HepG2 (cell line): Measurements from ENCODE around the gene DIPK1A. TPM values are rescaled to one million over a fixed set of nuclear protein-coding genes. Genes with fewer than 3 reads are reported as not detected.

Experiments
- ATAC-seq: fragments of 200-7000 bp; cut with Tn5 transposase; 3 replicates; pipeline ENCODE4 v1.9.1; 2020; ENCODE audit warnings: mild to moderate bottlenecking, moderate library complexity
- BruUV-seq: library from RNA; stranded (reverse); fragments of 400-500 nt; replicated peaks from 2 replicates; lab custom pipeline; 2021; lab: Mats Ljungman, UMichigan
- CTCF ChIA-PET: fragments of 300-600 bp; formaldehyde crosslinking; extraction: SDS; loops from one replicate; lab custom pipeline; 2021; ENCODE audit warnings: low total read pairs, inconsistent platforms, low intra/inter-chr PET ratio; lab: Yijun Ruan, JAX
- POLR2A ChIA-PET: fragments of 350-600 bp; sonication (Branson Sonifier 250); formaldehyde crosslinking; loops from one replicate; lab custom pipeline; 2020; ENCODE audit warnings: antibody characterized with exemption, inconsistent platforms; lab: Yijun Ruan, JAX
- DNase-seq: peaks from one replicate; pipeline ENCODE4 v3.0.0-alpha.2; 2015; ENCODE audit warnings: low spot score
- FAIRE-seq: peaks from 3 replicates; lab custom pipeline; 2011; peaks lifted over from hg19 to GRCh38; lab: Jason Lieb, UNC
- H2AFZ ChIP-seq: one replicate; pipeline ENCODE4 v1.6.1; 2011; ENCODE audit warnings: low read length, inconsistent platforms
- H3K27ac ChIP-seq: fragments of 300-600 bp; 3 replicates; pipeline ENCODE4 v1.8.0; 2011; ENCODE audit warnings: mixed run types, mild to moderate bottlenecking, mixed read lengths, low read length, inconsistent platforms; ENCODE audit not compliant: insufficient read depth; ENCODE audit errors: extremely low read length
- H3K27me3 ChIP-seq, 2 experiments: fragments of 200-600 bp in 1 of 2; 2 replicates in 1 of 2; 3 replicates in 1 of 2; pipeline versions ENCODE4 v1.6.0 to v1.8.0; 2011; ENCODE audit warnings: low read length in 2 of 2, mild to moderate bottlenecking in 2 of 2, moderate library complexity in 2 of 2, inconsistent platforms in 1 of 2; ENCODE audit not compliant: insufficient read depth in 2 of 2, control insufficient read depth in 1 of 2
- H3K36me3 ChIP-seq, 2 experiments: fragments of 200-600 bp in 1 of 2; replicated peaks in 1 of 2; 2 replicates in 1 of 2; 3 replicates in 1 of 2; pipeline versions ENCODE4 v1.5.1 to v1.8.0; 2011; ENCODE audit warnings: low read length in 2 of 2, inconsistent platforms in 1 of 2; ENCODE audit not compliant: insufficient read depth in 2 of 2, control insufficient read depth in 1 of 2
- H3K4me1 ChIP-seq: 2 replicates; pipeline ENCODE4 v1.5.1; 2012; ENCODE audit warnings: low read length, inconsistent platforms; ENCODE audit not compliant: insufficient read depth
- H3K4me2 ChIP-seq: 2 replicates; pipeline ENCODE4 v1.6.0; 2011; ENCODE audit warnings: low read depth, low read length, inconsistent platforms
- H3K4me3 ChIP-seq, 3 experiments: fragments of 200-600 bp in 1 of 3; sonication (generic), shearing (Covaris generic) in 1 of 3; replicated peaks in 1 of 3; 2 replicates each; pipeline ENCODE4 v1.5.1; 2011 to 2016; ENCODE audit warnings: low read length in 3 of 3, inconsistent platforms in 2 of 3, low read depth in 2 of 3, mild to moderate bottlenecking in 2 of 3, control low read depth in 1 of 3, mixed read lengths in 1 of 3; ENCODE audit not compliant: insufficient read depth in 1 of 3
- H3K79me2 ChIP-seq: one replicate; pipeline ENCODE4 v1.6.1; 2011; ENCODE audit warnings: low read length, inconsistent platforms; ENCODE audit not compliant: insufficient read depth
- H3K9ac ChIP-seq: 2 replicates; pipeline ENCODE4 v1.6.0; 2011; ENCODE audit warnings: mild to moderate bottlenecking, low read depth, low read length, inconsistent platforms; ENCODE audit not compliant: insufficient read depth
- H3K9me3 ChIP-seq: 2 replicates; pipeline ENCODE4 v1.5.1; 2012; ENCODE audit warnings: mild to moderate bottlenecking, low read length
- H4K20me1 ChIP-seq: 2 replicates; pipeline ENCODE4 v1.6.0; 2011; ENCODE audit warnings: inconsistent platforms, mild to moderate bottlenecking, low read length, moderate library complexity; ENCODE audit not compliant: insufficient read depth
- CAMTA2 ChIP-seq: sonication (generic); formaldehyde crosslinking; IDR thresholded peaks from 2 replicates; pipeline ENCODE4 v1.4.0; 2020; ENCODE audit warnings: mild to moderate bottlenecking, missing genetic modification reagents, borderline replicate concordance
- MTF1 ChIP-seq: sonication (generic); formaldehyde crosslinking; IDR thresholded peaks from 2 replicates; pipeline ENCODE4 v1.5.0; 2020; ENCODE audit warnings: missing genetic modification reagents
- SIX1 ChIP-seq: sonication (generic); formaldehyde crosslinking; IDR thresholded peaks from 2 replicates; pipeline ENCODE4 v1.4.0; 2020; ENCODE audit warnings: missing genetic modification reagents, borderline replicate concordance
- SOX6 ChIP-seq, 2 experiments: fragments of 450-650 bp in 1 of 2; sonication (generic) in 1 of 2; formaldehyde crosslinking in 1 of 2; IDR thresholded peaks; 2 replicates each; pipeline versions ENCODE4 v1.4.0 to v1.6.1; 2017 to 2020; ENCODE audit warnings: antibody characterized with exemption in 1 of 2, mild to moderate bottlenecking in 1 of 2, missing genetic modification reagents in 1 of 2
- ZNF496 ChIP-seq: sonication (generic); formaldehyde crosslinking; IDR thresholded peaks from 2 replicates; pipeline ENCODE4 v1.8.1; 2023; ENCODE audit warnings: mild to moderate bottlenecking, moderate library complexity, missing genetic modification reagents; ENCODE audit not compliant: insufficient replicate concordance
- WGBS: methylation state at CpG from one replicate; pipeline ENCODE4 v1.1.6; 2017; ENCODE audit warnings: low lambda C conversion rate; 5-methylcytosine and 5-hydroxymethylcytosine counted together
- in situ Hi-C: cut with HindIII; loops from 2 replicates; pipeline ENCODE4 v1.10.0; 2017; ENCODE audit warnings: low pct_unique_long_range_greater_than_20kb; ENCODE audit not compliant: extremely low pct_ligation_motif_present
- intact Hi-C: fragments of 100-400 bp; cut with micrococcal nuclease; formaldehyde crosslinking; loops from one replicate; pipeline ENCODE4 v1.10.0; 2022; ENCODE audit not compliant: unreplicated experiment
- polyA plus RNA-seq, 8 experiments: library from polyadenylated mRNA; depleted of rRNA in 3 of 8; stranded (reverse) in 7 of 8; unstranded in 1 of 8; fragments of >200 nt; fragmentation: Illumina TruSeq in 4 of 8; extraction: Trizol in 4 of 8; gene quantifications; 2 replicates each; pipeline versions ENCODE4 v1.2.1 to v1.2.3, GENCODE V29; 2011 to 2016; ENCODE audit warnings: low read depth in 4 of 8, missing spikeins in 1 of 8, mixed read lengths in 1 of 8; ENCODE audit not compliant: insufficient read depth in 1 of 8
- total RNA-seq, 5 experiments: library from RNA; depleted of rRNA; stranded (reverse); fragments of >200 nt; fragmentation: Illumina TruSeq; extraction: Trizol; gene quantifications; 2 replicates each; pipeline ENCODE4 v1.2.3, GENCODE V29; 2016; ENCODE audit warnings: low read depth in 1 of 5
- TF ChIP-seq, protein P1 (sequence below): sonication (generic); formaldehyde crosslinking; IDR thresholded peaks from 2 replicates; pipeline ENCODE4 v1.9.0; 2021; ENCODE audit warnings: missing genetic modification reagents, borderline replicate concordance
- TF ChIP-seq, protein P2 (sequence below), 2 experiments: IDR thresholded peaks; 2 replicates each; pipeline ENCODE4 v1.6.1; 2011 to 2012; ENCODE audit warnings: low read length in 2 of 2, borderline replicate concordance in 1 of 2, low read depth in 1 of 2, mild to moderate bottlenecking in 1 of 2, moderate library complexity in 1 of 2
- TF ChIP-seq, protein P3 (sequence below): sonication (generic); formaldehyde crosslinking; IDR thresholded peaks from 2 replicates; pipeline ENCODE4 v1.5.0; 2020; ENCODE audit warnings: missing genetic modification reagents

DIPK1A gene
- total and polyA plus RNA-seq, 2 of the 13 experiments (the other 11 are each of a cell fraction or from before 2014, with no cell fraction given), result 8.4 TPM

DNA sequence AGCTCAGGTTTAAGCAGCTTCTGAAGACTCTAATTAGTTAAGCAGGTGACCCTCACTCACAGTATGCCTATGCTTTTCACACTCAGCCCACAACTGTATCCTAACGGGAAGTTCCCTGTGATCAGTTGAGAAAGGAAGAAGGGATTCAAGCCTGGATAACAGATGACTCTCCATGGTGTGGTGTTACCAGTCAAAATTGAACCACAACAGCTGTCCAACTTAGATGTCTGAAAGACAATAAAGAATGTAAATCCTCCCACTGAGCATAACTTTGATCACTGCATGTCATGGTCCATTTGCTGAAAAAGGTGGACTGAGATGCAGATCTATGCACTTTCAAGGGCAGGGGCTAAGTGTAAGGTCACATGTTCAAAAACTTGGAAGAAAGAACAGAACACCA, 32.3 kb upstream of the DIPK1A start:
- intact Hi-C loops, result no loop called here
- 25% methylated on average over 1 of the region's 1 CpG for WGBS
- in situ Hi-C loops, result no loop called here
- Histone ChIP-seq H3K9ac (no peak overlapping the region), H3K27ac (no peak overlapping the region), H3K4me1 (peaks cover 50% of the 10 kb centered on the region), H4K20me1 (no peaks in the 10 kb centered on the region), H3K4me2 (no peak overlapping the region), H3K9me3 (no peaks in the 10 kb centered on the region), H2AFZ (no peak overlapping the region), H3K27me3 (peaks cover 0 to 3% of the 10 kb centered on the region in 2 experiments; a peak in 2 of 5 replicates), H3K4me3 (no peak overlapping the region), H3K79me2 (no peaks in the 10 kb centered on the region), H3K36me3 (no peaks in the 10 kb centered on the region)
- BruUV-seq, result no TSS peak
- no peak for FAIRE-seq
- no peak for ATAC-seq
- TF ChIP-seq ZNF496 (CRISPR knock-in tag), result no peak
- TF ChIP-seq, protein P1, sequence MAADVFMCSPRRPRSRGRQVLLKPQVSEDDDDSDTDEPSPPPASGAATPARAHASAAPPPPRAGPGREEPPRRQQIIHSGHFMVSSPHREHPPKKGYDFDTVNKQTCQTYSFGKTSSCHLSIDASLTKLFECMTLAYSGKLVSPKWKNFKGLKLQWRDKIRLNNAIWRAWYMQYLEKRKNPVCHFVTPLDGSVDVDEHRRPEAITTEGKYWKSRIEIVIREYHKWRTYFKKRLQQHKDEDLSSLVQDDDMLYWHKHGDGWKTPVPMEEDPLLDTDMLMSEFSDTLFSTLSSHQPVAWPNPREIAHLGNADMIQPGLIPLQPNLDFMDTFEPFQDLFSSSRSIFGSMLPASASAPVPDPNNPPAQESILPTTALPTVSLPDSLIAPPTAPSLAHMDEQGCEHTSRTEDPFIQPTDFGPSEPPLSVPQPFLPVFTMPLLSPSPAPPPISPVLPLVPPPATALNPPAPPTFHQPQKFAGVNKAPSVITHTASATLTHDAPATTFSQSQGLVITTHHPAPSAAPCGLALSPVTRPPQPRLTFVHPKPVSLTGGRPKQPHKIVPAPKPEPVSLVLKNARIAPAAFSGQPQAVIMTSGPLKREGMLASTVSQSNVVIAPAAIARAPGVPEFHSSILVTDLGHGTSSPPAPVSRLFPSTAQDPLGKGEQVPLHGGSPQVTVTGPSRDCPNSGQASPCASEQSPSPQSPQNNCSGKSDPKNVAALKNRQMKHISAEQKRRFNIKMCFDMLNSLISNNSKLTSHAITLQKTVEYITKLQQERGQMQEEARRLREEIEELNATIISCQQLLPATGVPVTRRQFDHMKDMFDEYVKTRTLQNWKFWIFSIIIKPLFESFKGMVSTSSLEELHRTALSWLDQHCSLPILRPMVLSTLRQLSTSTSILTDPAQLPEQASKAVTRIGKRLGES (CRISPR knock-in tag), result no peak
- no peak for TF ChIP-seq SOX6 (IDR thresholded peaks at IDR 0.05)
- TF ChIP-seq SOX6 (CRISPR knock-in tag; IDR thresholded peaks at IDR 0.05), result no peak
- TF ChIP-seq, protein P2, sequence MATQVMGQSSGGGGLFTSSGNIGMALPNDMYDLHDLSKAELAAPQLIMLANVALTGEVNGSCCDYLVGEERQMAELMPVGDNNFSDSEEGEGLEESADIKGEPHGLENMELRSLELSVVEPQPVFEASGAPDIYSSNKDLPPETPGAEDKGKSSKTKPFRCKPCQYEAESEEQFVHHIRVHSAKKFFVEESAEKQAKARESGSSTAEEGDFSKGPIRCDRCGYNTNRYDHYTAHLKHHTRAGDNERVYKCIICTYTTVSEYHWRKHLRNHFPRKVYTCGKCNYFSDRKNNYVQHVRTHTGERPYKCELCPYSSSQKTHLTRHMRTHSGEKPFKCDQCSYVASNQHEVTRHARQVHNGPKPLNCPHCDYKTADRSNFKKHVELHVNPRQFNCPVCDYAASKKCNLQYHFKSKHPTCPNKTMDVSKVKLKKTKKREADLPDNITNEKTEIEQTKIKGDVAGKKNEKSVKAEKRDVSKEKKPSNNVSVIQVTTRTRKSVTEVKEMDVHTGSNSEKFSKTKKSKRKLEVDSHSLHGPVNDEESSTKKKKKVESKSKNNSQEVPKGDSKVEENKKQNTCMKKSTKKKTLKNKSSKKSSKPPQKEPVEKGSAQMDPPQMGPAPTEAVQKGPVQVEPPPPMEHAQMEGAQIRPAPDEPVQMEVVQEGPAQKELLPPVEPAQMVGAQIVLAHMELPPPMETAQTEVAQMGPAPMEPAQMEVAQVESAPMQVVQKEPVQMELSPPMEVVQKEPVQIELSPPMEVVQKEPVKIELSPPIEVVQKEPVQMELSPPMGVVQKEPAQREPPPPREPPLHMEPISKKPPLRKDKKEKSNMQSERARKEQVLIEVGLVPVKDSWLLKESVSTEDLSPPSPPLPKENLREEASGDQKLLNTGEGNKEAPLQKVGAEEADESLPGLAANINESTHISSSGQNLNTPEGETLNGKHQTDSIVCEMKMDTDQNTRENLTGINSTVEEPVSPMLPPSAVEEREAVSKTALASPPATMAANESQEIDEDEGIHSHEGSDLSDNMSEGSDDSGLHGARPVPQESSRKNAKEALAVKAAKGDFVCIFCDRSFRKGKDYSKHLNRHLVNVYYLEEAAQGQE (IDR thresholded peaks at IDR 0.05; ENCODE audit: borderline replicate concordance in 1 of 2, low read depth in 1 of 2, low read length in 2 of 2), result no peak
- no peak for TF ChIP-seq CAMTA2 (CRISPR knock-in tag)
- TF ChIP-seq, protein P3, sequence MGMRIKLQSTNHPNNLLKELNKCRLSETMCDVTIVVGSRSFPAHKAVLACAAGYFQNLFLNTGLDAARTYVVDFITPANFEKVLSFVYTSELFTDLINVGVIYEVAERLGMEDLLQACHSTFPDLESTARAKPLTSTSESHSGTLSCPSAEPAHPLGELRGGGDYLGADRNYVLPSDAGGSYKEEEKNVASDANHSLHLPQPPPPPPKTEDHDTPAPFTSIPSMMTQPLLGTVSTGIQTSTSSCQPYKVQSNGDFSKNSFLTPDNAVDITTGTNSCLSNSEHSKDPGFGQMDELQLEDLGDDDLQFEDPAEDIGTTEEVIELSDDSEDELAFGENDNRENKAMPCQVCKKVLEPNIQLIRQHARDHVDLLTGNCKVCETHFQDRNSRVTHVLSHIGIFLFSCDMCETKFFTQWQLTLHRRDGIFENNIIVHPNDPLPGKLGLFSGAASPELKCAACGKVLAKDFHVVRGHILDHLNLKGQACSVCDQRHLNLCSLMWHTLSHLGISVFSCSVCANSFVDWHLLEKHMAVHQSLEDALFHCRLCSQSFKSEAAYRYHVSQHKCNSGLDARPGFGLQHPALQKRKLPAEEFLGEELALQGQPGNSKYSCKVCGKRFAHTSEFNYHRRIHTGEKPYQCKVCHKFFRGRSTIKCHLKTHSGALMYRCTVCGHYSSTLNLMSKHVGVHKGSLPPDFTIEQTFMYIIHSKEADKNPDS (CRISPR knock-in tag), result no peak
- TF ChIP-seq SIX1 (CRISPR knock-in tag), result no peak
- TF ChIP-seq MTF1 (CRISPR knock-in tag), result no peak
- POLR2A ChIA-PET, result interaction anchor here (0.6 to 1.8 kb wide), 4 partner anchors 32 to 162 kb away, joined by 3 to 4 read pairs (median 3); partner anchors contain the start of gene RPL5
- CTCF ChIA-PET, result interaction anchor here (1.5 to 6.3 kb wide), 4 partner anchors 25 to 245 kb away, joined by 5 to 175 read pairs (median 15); partner anchors contain the start of gene DIPK1A
- no peak for DNase-seq
